Activated CD8-positive, alpha-beta memory T cell treated with anti-CD3 and anti-CD28 coated beads, Interleukin-2, amount 10 ng/mL, durations not matched to agents 7 days and 5 days (primary cell): ENCODE results near the gene BCL2L11. TPM values are rescaled to one million over a fixed set of nuclear protein-coding genes. Genes with fewer than 3 reads are reported as not detected.

Experiments used
- ATAC-seq: fragments of 150-1000 bp; cut with Tn5 transposase; one replicate; pipeline ENCODE4 v1.10.0; 2021; ENCODE audit warnings: moderate library complexity
- CTCF ChIA-PET: fragments of 350-600 bp; sonication (Branson Sonifier 250); formaldehyde crosslinking; loops from one replicate; lab custom pipeline; 2021; ENCODE audit warnings: antibody characterized with exemption; lab: Charles Lee
- DNase-seq: peaks from one replicate; pipeline ENCODE4 v3.0.0-alpha.2; 2020
- H3K27ac Mint-ChIP-seq: one replicate; pipeline ENCODE4 v1.8.0; 2021; ENCODE audit warnings: mild to moderate bottlenecking, mixed read lengths
- H3K27me3 Mint-ChIP-seq: one replicate; pipeline ENCODE4 v1.8.0; 2021; ENCODE audit warnings: mixed read lengths
- H3K36me3 Mint-ChIP-seq: one replicate; pipeline ENCODE4 v1.8.0; 2021; ENCODE audit warnings: mild to moderate bottlenecking, mixed read lengths
- H3K4me1 Mint-ChIP-seq: one replicate; pipeline ENCODE4 v1.8.0; 2021; ENCODE audit warnings: mixed read lengths
- H3K4me3 Mint-ChIP-seq: one replicate; pipeline ENCODE4 v1.8.0; 2021; ENCODE audit warnings: mild to moderate bottlenecking, moderate library complexity, mixed read lengths
- H3K9me3 Mint-ChIP-seq: one replicate; pipeline ENCODE4 v1.8.0; 2022; ENCODE audit warnings: low read depth, mixed read lengths
- total RNA-seq, 2 experiments: library from RNA; stranded (reverse); gene quantifications; one replicate each; pipeline ENCODE4 v1.2.3, GENCODE V29; 2021

The BCL2L11 gene
- total RNA-seq, 2 experiments from 2014 or later: 11.9 to 46.8 TPM

DNA sequence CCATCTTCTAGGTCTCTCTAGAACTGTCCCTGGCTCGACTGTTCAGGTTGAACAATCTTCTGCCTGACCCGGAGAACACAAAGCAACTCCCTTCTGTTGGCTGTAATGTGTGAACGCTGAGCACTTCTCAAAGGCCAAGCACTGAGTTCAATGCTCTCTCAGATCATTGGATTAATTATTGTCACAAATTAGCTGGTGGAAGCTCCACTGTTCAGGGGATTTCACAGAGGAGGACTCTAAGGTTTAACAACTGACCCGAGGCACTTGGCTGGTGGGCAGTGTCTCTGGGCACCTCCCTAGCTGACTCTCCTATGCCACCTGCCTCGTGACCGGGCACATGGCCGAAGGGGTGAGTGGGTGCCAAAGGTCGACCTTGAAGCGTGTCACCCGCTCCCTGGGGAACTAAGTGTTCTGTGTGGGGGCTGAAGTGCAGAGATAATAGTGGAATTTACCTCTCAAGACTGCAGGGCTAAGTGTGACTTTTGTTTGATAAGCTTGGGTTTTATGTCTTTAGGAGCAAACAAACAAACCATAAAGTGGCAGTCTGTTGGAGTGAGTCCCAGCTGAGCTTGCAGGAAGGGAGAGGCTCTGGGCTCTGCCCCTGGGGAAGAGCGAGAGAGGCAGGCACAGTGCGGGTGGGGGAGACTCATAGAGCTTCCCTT lies 64.8 kb downstream of the BCL2L11 start:
- Mint-ChIP-seq H3K27me3 (peaks cover 19% of the 10 kb centered on the region), H3K36me3 (no peaks in the 10 kb centered on the region), H3K4me3 (no peak overlapping the region), H3K9me3 (no peaks in the 10 kb centered on the region), H3K27ac (no peak overlapping the region), H3K4me1 (no peaks in the 10 kb centered on the region)
- CTCF ChIA-PET: no interaction called here
- no peak for DNase-seq
- no peak for ATAC-seq

DNA sequence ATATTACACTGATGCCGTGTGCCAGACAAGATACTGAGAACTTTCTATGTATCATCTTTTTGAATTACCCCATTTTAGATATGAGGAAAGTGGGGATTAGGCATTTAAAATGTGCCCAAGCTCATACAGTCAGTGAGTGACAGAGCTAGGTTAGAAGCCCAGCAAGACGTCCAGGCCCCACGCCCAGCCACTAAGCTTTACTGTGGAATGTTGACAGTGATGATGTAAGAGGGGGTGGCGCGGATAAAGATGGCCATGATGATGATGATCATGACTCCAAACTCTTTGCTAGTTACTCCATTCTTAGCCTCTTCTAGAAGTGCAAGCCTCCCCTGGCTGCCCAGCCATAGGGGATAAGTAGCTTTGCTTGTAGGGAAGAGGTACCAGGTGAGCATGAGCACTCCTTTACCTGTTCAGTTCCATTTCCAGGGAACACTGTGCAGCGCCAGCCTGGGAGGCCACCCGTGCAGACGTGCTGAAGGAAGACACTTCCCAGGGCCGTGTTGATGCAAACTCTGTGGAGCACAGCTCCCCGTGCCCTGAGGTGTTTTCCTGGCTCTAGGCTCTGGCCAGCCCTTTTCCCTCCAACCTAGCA lies 65.5 kb downstream of the BCL2L11 start:
- Mint-ChIP-seq H3K27me3 (peaks cover 16% of the 10 kb centered on the region), H3K9me3 (no peaks in the 10 kb centered on the region), H3K36me3 (no peaks in the 10 kb centered on the region), H3K4me3 (no peak overlapping the region), H3K27ac (no peak overlapping the region), H3K4me1 (no peaks in the 10 kb centered on the region)
- DNase-seq (no peak), ATAC-seq (no peak)
- CTCF ChIA-PET: no interaction called here

DNA sequence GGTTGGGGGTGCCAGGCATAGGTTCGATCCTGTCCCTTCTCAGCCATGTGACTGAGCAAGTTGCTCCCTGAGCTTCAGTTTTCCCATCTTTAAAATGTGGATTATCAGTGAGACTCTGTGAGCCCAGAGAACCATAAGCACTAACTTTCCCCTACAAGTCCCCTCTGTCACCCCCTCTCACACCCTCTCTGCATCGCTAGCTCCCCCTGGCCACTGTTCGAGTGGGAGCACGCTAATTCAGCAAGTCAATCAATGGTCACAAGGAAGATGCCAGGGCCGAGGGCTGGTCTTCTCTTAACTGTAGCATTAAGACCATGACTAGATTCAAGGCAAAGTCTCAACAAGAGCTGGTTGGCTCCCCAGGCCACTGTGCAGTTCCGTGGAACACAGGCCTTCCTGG lies 66.2 kb downstream of the BCL2L11 start:
- Mint-ChIP-seq H3K36me3 (no peaks in the 10 kb centered on the region), H3K27me3 (peaks cover 19% of the 10 kb centered on the region), H3K4me1 (no peaks in the 10 kb centered on the region), H3K4me3 (no peak overlapping the region), H3K27ac (no peak overlapping the region), H3K9me3 (no peaks in the 10 kb centered on the region)
- ATAC-seq: no peak
- CTCF ChIA-PET: no interaction called here
- peak; percentile 15 for DNase-seq

DNA sequence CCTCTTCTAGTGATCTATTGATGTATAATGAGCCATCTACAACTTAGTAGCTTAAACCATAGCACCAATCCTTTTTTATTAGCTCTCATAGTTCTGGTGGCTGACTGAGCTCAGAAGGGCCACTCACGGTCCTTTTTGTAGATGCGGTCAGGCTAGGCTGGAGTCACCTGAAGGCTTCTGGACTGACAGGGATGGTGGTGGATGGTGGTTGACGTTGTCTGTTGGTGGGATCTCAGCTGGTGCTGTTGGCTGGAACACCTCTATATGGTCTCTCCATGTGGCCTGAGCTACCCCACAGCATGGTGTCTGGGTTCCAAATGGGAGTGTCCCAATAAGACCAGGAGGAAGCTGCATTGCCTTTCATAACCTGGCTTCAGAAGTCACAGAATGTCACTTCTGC lies 68.0 kb downstream of the BCL2L11 start:
- no peak overlapping the region for H3K4me3 Mint-ChIP-seq

DNA sequence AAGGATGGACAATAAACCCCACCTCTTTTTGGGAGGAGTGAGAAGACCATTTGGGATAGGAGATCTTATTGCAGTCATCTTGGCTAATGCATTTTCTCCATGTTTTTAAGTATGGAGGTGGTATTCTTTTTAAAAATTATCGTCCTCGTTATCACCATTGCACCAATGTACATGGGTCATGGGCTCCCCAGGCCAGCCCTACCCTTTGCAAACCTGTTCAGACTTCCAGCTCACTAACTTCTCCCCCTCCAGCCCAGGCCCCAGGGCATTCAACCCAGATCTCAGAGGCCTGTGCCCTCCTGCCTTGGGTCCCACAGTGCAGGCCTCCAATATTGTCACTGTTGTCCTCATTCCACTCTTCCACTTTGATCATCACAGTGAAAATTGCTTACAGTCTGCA lies 68.4 kb downstream of the BCL2L11 start:
- no peak for ATAC-seq

More for the DNA sequence above, 68.0 kb downstream of the BCL2L11 start:
- H3K36me3 Mint-ChIP-seq: no peaks in the 10 kb centered on the region
- no peak overlapping the region for H3K27ac Mint-ChIP-seq
- no peaks in the 10 kb centered on the region for H3K4me1 Mint-ChIP-seq
- DNase-seq: peak; percentile 36
- H3K27me3 Mint-ChIP-seq: peaks cover 21% of the 10 kb centered on the region
- CTCF ChIA-PET: no interaction called here
- no peaks in the 10 kb centered on the region for H3K9me3 Mint-ChIP-seq
- ATAC-seq: no peak

GRCh38 chr2:111190816-111191540 lies 70.3 kb downstream of the BCL2L11 start:
- DNase-seq (peak; percentile 36), ATAC-seq (no peak)
- no peaks in the 10 kb centered on the region for H3K9me3 Mint-ChIP-seq
- no peak overlapping the region for H3K4me3 Mint-ChIP-seq
- CTCF ChIA-PET: no interaction called here
- no peak overlapping the region for H3K27ac Mint-ChIP-seq
- H3K36me3 Mint-ChIP-seq: no peaks in the 10 kb centered on the region
- peaks cover 24% of the 10 kb centered on the region for H3K27me3 Mint-ChIP-seq
- H3K4me1 Mint-ChIP-seq: no peaks in the 10 kb centered on the region

More for the DNA sequence above, 68.4 kb downstream of the BCL2L11 start:
- Mint-ChIP-seq H3K36me3 (no peaks in the 10 kb centered on the region), H3K9me3 (no peaks in the 10 kb centered on the region), H3K4me1 (no peaks in the 10 kb centered on the region), H3K4me3 (no peak overlapping the region), H3K27ac (no peak overlapping the region), H3K27me3 (peaks cover 22% of the 10 kb centered on the region)
- CTCF ChIA-PET: no interaction called here
- DNase-seq: peak; percentile 27

DNA sequence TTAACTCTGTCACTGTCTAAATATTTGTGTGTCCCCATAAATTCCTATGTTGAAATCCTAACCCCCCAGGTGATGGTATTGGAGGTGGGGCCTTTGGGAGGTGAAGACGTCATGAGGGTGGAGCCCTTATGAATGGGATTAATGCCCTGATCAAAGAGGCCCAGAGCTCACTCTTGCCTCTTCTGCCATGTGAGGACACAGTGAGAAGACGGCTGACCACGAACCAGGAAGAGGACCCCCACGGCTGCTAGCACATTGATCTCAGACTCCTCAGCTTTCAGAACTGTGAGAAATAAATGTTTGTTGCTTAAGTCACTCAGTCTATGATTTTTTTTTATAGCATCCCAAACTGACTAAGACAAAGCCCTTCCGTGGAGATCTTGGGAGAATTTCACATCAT lies 71.2 kb downstream of the BCL2L11 start:
- Mint-ChIP-seq H3K4me1 (peaks cover 3% of the 10 kb centered on the region), H3K27me3 (peaks cover 27% of the 10 kb centered on the region), H3K4me3 (no peak overlapping the region), H3K27ac (no peak overlapping the region), H3K9me3 (no peaks in the 10 kb centered on the region), H3K36me3 (no peaks in the 10 kb centered on the region)
- peak; percentile 18 for DNase-seq
- CTCF ChIA-PET: no interaction called here
- ATAC-seq: no peak

DNA sequence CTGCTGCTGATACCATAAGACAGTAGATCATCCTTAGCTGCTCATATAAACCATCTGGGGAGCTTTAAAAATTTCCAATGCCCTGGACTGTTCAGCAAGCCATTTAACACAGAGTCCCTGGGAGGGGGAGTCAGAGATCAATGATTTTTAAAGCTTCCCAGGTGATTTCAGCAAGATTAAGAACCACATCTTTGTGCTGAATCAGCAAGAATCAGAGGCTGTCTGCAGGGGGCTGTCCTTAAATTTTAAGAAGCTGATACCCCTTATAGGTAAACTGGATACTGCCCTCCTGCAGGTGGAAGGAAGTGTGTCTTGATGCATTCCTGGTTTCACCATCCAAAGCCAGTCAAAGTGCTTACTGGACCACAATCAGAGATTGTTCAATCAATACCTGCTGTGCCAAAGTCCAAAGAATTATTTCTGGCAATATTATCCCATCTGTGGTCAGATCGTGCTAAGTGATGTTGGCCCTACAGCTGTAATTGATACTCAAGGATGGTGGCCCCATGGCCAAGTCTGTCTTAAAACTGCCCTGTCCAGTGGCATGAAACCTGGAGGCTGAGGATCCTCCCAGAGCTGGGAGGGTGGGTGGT lies 72.2 kb downstream of the BCL2L11 start:
- no peak for ATAC-seq
- no peaks in the 10 kb centered on the region for H3K36me3 Mint-ChIP-seq
- peaks cover 28% of the 10 kb centered on the region for H3K27me3 Mint-ChIP-seq
- no peak for DNase-seq
- H3K9me3 Mint-ChIP-seq: no peaks in the 10 kb centered on the region
- CTCF ChIA-PET: interaction anchor here (1.3 kb wide), 1 partner anchor 12 kb away, joined by 4 read pairs; no protein-coding TSS in a partner anchor
- H3K27ac Mint-ChIP-seq: no peak overlapping the region
- H3K4me3 Mint-ChIP-seq: no peak overlapping the region
- peaks cover 3% of the 10 kb centered on the region for H3K4me1 Mint-ChIP-seq

GRCh38 chr2:111194835-111195621 lies 74.3 kb downstream of the BCL2L11 start:
- no peak overlapping the region for H3K4me3 Mint-ChIP-seq
- peaks cover 3% of the 10 kb centered on the region for H3K4me1 Mint-ChIP-seq
- CTCF ChIA-PET: no interaction called here
- no peak overlapping the region for H3K27ac Mint-ChIP-seq
- peaks cover 28% of the 10 kb centered on the region for H3K27me3 Mint-ChIP-seq
- peak; percentile 21 for DNase-seq
- ATAC-seq: no peak
- H3K9me3 Mint-ChIP-seq: no peaks in the 10 kb centered on the region
- H3K36me3 Mint-ChIP-seq: no peaks in the 10 kb centered on the region

- H3K36me3 Mint-ChIP-seq: no peaks in the 10 kb centered on the region
- peaks cover 28% of the 10 kb centered on the region for H3K27me3 Mint-ChIP-seq
- CTCF ChIA-PET: no interaction called here
- no peak overlapping the region for H3K4me3 Mint-ChIP-seq
- H3K4me1 Mint-ChIP-seq: peaks cover 3% of the 10 kb centered on the region
- H3K27ac Mint-ChIP-seq: no peak overlapping the region
- DNase-seq (peak; percentile 37), ATAC-seq (no peak)
- no peaks in the 10 kb centered on the region for H3K9me3 Mint-ChIP-seq
Observed at GRCh38 chr2:111196435-111196834, 75.7 kb downstream of the BCL2L11 start.

DNA sequence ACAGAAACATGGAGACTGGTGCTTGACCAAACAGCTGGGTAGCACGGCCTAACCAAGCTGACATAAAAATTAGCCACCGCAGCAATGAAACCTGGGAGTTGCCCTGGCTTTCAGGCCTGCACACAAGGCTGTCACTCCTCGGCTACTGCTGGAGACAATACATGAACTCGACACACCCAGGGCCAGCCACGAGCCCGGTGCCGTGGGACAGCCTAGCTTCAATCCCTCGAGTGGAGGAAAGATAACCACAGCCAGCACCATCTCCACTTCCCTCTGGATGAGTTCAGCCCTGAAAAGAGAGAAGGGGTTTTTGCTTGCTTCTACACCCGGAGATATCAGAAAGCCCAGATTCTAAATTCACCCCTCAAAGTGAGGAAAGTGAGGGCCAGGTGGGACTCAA lies 78.0 kb downstream of the BCL2L11 start:
- no peak for ATAC-seq
- Mint-ChIP-seq H3K27ac (no peak overlapping the region), H3K4me1 (peaks cover 3% of the 10 kb centered on the region), H3K4me3 (no peak overlapping the region), H3K36me3 (peaks cover 2% of the 10 kb centered on the region), H3K27me3 (peaks cover 22% of the 10 kb centered on the region), H3K9me3 (no peaks in the 10 kb centered on the region)
- peak; percentile 32 for DNase-seq
- CTCF ChIA-PET: no interaction called here

DNA sequence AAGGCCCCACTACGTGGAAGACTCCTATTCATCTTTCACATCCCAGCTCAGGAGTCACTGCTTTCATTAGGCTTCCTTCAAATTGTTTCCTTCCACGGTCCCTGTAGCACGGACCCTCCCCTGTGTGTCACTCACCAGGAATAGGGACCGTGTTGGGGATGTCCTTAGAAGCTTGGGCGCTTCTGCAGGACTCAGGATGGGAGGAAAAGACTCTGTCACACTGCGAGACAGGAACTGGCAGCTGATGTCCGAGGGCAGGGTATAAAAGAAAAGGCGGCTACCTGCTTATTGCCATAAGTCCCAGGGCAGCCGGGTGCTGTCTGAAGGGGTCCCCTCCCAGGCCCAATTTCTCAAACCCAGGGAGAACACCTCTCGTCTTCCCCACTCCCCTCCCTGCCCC lies 79.1 kb downstream of the BCL2L11 start:
- H3K36me3 Mint-ChIP-seq: peaks cover 7% of the 10 kb centered on the region
- CTCF ChIA-PET: no interaction called here

DNA sequence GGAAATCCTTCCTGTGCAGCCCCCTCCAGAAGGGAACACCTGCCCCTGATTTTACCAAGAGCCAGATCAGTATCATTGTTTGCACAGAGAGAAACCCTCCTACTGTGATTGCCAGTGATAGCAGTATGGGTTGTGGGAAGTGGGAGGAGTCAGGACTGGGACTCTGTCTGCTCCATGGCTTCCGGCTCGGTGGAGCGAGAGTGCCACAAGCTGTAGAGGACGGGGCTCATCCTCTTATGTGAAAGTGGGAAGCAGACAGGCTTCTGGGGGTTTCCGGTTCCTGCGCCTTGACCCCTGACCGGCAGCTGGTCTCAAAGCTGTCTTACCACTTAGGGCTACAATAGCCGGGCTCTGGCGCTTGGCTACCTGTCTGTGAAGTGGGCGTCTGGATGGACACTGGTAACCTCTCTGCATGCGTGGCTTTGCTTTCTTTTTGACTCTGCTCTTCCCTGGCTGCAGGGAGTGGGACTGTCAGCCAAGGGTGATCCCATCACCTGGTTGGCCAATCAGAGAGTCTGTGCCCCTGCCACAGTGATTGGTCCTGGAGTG lies 79.7 kb downstream of the BCL2L11 start:
- CTCF ChIA-PET: no interaction called here
- ATAC-seq (no peak), DNase-seq (peak; percentile 31)
- peaks cover 7% of the 10 kb centered on the region for H3K36me3 Mint-ChIP-seq
- H3K4me3 Mint-ChIP-seq: no peak overlapping the region
- H3K9me3 Mint-ChIP-seq: no peaks in the 10 kb centered on the region
- H3K27ac Mint-ChIP-seq: no peak overlapping the region
- H3K27me3 Mint-ChIP-seq: peaks cover 17% of the 10 kb centered on the region
- H3K4me1 Mint-ChIP-seq: peaks cover 3% of the 10 kb centered on the region

More for the DNA sequence above, 79.1 kb downstream of the BCL2L11 start:
- H3K27me3 Mint-ChIP-seq: peaks cover 21% of the 10 kb centered on the region
- H3K27ac Mint-ChIP-seq: no peak overlapping the region
- peaks cover 3% of the 10 kb centered on the region for H3K4me1 Mint-ChIP-seq
- H3K4me3 Mint-ChIP-seq: no peak overlapping the region
- H3K9me3 Mint-ChIP-seq: no peaks in the 10 kb centered on the region
- ATAC-seq (no peak), DNase-seq (peak; percentile 7)
